ENCODE results near the gene KRTAP2-2.
"Not testable (repeated sequence)": the region's sequence is repeated elsewhere in the genome, so short reads cannot be mapped to it uniquely, and the experiment has no call there.

The KRTAP2-2 gene

DNA sequence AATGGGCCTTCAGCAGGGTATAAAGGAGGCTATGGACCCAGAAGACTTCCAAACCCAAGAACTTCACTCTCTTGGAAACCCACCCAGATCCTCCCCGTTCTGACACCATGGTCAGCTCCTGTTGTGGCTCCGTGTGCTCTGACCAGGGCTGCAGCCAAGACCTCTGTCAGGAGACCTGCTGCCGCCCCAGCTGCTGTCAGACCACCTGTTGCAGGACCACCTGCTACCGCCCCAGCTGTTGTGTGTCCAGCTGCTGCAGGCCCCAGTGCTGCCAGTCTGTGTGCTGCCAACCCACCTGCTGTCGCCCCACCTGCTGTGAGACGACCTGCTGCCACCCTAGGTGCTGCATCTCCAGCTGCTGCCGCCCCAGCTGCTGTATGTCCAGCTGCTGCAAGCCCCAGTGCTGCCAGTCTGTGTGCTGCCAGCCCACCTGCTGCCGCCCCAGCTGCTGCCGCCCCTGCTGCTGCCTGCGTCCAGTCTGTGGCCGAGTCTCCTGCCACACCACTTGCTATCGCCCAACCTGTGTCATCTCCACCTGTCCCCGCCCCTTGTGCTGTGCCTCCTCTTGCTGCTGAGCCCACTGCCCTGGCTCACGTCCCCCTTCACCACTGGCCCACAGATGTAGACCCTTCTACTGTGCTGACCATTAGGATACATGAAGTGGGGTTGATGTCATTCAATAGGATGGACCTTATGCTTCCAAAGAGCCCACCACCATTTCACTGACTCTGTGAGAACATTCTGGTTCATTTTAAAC is 29.2 kb upstream of the KRTAP2-2 start, which contains the start of gene KRTAP4-7:
Gene KRTAP4-7, plus strand, starts transcription at position 51 of the 757 bp plus-strand sequence. Its CDS starts 57 bp downstream, at position 108.
- not testable (repeated sequence) for H3K9me3 ChIP-seq (ENCODE audit: control insufficient read depth, insufficient read depth, low read length); H3K4me1 ChIP-seq (ENCODE audit: control insufficient read depth, insufficient read depth, low read length); H3K27me3 ChIP-seq (ENCODE audit: control insufficient read depth, insufficient read depth, low read length); DNase-seq (ENCODE audit: low read depth, low spot score); H3K4me3 ChIP-seq (ENCODE audit: low read length); H3K36me3 ChIP-seq (ENCODE audit: control insufficient read depth, insufficient read depth, low read length); H3K27ac ChIP-seq (ENCODE audit: low read length)
- whole genome bisulfite sequencing (ENCODE audit: insufficient coverage, insufficient read length), result no CpG with 5 or more reads among the region's 14 CpGs

- H3K9me3 ChIP-seq (ENCODE audit: control insufficient read depth, insufficient read depth, low read length), result not testable (repeated sequence)
Measured at GRCh38 chr17:41083427-41083826, 28.4 kb upstream of the KRTAP2-2 start.

GRCh38 chr17:41082626-41083025 is 27.6 kb upstream of the KRTAP2-2 start:
- Histone ChIP-seq H3K27ac (ENCODE audit: low read length) (no peak overlapping the region), H3K9me3 (ENCODE audit: control insufficient read depth, insufficient read depth, low read length) (no peaks in the 10 kb centered on the region), H3K4me1 (ENCODE audit: control insufficient read depth, insufficient read depth, low read length) (no peaks in the 10 kb centered on the region; the same call in 1 of the 2 replicates), H3K27me3 (ENCODE audit: control insufficient read depth, insufficient read depth, low read length) (no peaks in the 10 kb centered on the region), H3K36me3 (ENCODE audit: control insufficient read depth, insufficient read depth, low read length) (no peaks in the 10 kb centered on the region), H3K4me3 (ENCODE audit: low read length) (no peak overlapping the region)
- DNase-seq (ENCODE audit: low read depth, low spot score), result no peak
- no CpG with 5 or more reads among the region's 4 CpGs for WGBS (ENCODE audit: insufficient coverage, insufficient read length)

More at GRCh38 chr17:41083427-41083826, 28.4 kb upstream of the KRTAP2-2 start:
- H3K27me3 ChIP-seq (ENCODE audit: control insufficient read depth, insufficient read depth, low read length); DNase-seq (ENCODE audit: low read depth, low spot score); H3K36me3 ChIP-seq (ENCODE audit: control insufficient read depth, insufficient read depth, low read length); H3K27ac ChIP-seq (ENCODE audit: low read length); H3K4me1 ChIP-seq (ENCODE audit: control insufficient read depth, insufficient read depth, low read length); H3K4me3 ChIP-seq (ENCODE audit: low read length): not testable (repeated sequence)
- WGBS (ENCODE audit: insufficient coverage, insufficient read length), result no CpG with 5 or more reads among the region's 2 CpGs

GRCh38 chr17:41076788-41077187 is 21.8 kb upstream of the KRTAP2-2 start:
- no peak for DNase-seq (ENCODE audit: low read depth, low spot score)
- no peaks in the 10 kb centered on the region for H3K36me3 ChIP-seq (ENCODE audit: control insufficient read depth, insufficient read depth, low read length)
- H3K4me1 ChIP-seq (ENCODE audit: control insufficient read depth, insufficient read depth, low read length), result no peaks in the 10 kb centered on the region
- no peaks in the 10 kb centered on the region for H3K9me3 ChIP-seq (ENCODE audit: control insufficient read depth, insufficient read depth, low read length)
- H3K27ac ChIP-seq (ENCODE audit: low read length), result no peak overlapping the region
- H3K4me3 ChIP-seq (ENCODE audit: low read length), result no peak overlapping the region
- no peaks in the 10 kb centered on the region for H3K27me3 ChIP-seq (ENCODE audit: control insufficient read depth, insufficient read depth, low read length)

- DNase-seq (ENCODE audit: low read depth, low spot score), result no peak
- WGBS (ENCODE audit: insufficient coverage, insufficient read length), result no CpG with 5 or more reads among the region's 2 CpGs
- no peak overlapping the region for H3K27ac ChIP-seq (ENCODE audit: low read length)
- no peaks in the 10 kb centered on the region for H3K9me3 ChIP-seq (ENCODE audit: control insufficient read depth, insufficient read depth, low read length)
- no peaks in the 10 kb centered on the region for H3K4me1 ChIP-seq (ENCODE audit: control insufficient read depth, insufficient read depth, low read length)
- H3K27me3 ChIP-seq (ENCODE audit: control insufficient read depth, insufficient read depth, low read length), result no peaks in the 10 kb centered on the region
- no peaks in the 10 kb centered on the region for H3K36me3 ChIP-seq (ENCODE audit: control insufficient read depth, insufficient read depth, low read length)
- H3K4me3 ChIP-seq (ENCODE audit: low read length), result no peak overlapping the region
Measured at GRCh38 chr17:41073676-41074075, 18.6 kb upstream of the KRTAP2-2 start.

DNA sequence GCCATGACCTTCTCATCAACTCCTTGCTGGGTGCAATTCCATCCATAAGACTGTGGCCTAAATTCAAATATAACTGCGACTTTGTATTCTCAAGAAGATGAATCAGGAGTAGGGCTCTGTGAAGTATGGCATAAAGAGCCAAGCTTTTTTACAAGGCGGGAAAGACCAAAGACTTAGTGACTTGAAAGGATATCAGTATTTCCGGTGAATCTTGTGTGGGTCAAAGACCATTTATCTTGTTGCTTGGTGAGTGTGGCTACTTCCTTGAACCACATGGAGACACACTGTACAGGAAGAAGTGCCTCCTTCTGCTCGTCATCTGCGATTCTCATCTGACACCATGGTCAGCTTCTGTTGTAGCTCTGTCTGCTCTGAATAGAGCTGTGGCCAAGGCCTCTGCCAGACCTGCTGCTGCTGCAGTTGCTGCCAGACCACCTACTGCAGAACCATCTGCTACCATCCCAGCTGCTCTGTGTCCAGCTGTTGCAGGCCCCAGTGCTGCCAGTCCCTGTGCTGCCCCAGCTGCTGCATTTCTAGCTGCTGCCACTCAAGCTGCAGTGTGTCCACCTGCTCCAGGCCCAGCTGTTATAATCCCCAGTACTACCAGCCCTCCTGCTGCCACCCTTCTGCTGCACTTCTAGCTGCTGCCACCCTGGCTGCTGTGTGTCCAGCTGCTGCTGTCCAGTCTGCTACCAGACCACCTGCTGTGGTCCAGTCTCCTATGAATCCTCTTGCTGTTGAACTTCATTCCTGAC is 16.8 kb upstream of the KRTAP2-2 start:
- Histone ChIP-seq H3K4me3 (ENCODE audit: low read length) (no peak overlapping the region), H3K27me3 (ENCODE audit: control insufficient read depth, insufficient read depth, low read length) (no peaks in the 10 kb centered on the region), H3K4me1 (ENCODE audit: control insufficient read depth, insufficient read depth, low read length) (no peaks in the 10 kb centered on the region), H3K9me3 (ENCODE audit: control insufficient read depth, insufficient read depth, low read length) (no peaks in the 10 kb centered on the region), H3K27ac (ENCODE audit: low read length) (no peak overlapping the region), H3K36me3 (ENCODE audit: control insufficient read depth, insufficient read depth, low read length) (no peaks in the 10 kb centered on the region)
- WGBS (ENCODE audit: insufficient coverage, insufficient read length), result no CpG with 5 or more reads among the region's 5 CpGs
- DNase-seq (ENCODE audit: low read depth, low spot score), result no peak

DNA sequence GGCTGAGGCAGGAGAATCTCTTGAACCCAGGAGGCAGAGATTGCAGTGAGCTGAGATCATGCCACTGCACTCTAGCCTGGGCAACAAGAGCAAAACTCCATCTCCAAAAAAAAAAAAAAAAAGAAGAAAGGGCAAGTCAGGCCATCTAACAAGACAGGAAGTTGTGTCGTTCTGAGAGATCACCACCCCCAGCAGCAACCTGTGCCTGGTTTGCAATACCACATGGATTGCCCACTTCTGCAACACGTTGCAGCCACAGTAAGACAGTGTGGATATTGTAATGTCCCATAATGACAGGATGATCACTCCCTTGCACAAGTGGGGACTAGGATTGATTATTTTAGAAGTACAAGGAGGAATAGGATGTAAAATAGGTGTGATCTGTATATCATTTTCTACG is 14.0 kb upstream of the KRTAP2-2 start:
- no peaks in the 10 kb centered on the region for H3K27me3 ChIP-seq (ENCODE audit: control insufficient read depth, insufficient read depth, low read length)
- no peak overlapping the region for H3K27ac ChIP-seq (ENCODE audit: low read length)
- H3K4me3 ChIP-seq (ENCODE audit: low read length), result no peak overlapping the region
- no peaks in the 10 kb centered on the region for H3K4me1 ChIP-seq (ENCODE audit: control insufficient read depth, insufficient read depth, low read length)
- H3K36me3 ChIP-seq (ENCODE audit: control insufficient read depth, insufficient read depth, low read length), result no peaks in the 10 kb centered on the region
- H3K9me3 ChIP-seq (ENCODE audit: control insufficient read depth, insufficient read depth, low read length), result no peaks in the 10 kb centered on the region
- DNase-seq (ENCODE audit: low read depth, low spot score), result no peak
- WGBS (ENCODE audit: insufficient coverage, insufficient read length), result no CpG with 5 or more reads among the region's 3 CpGs

GRCh38 chr17:41067281-41067680 is 12.3 kb upstream of the KRTAP2-2 start:
- Histone ChIP-seq H3K36me3 (ENCODE audit: control insufficient read depth, insufficient read depth, low read length) (no peaks in the 10 kb centered on the region), H3K4me3 (ENCODE audit: low read length) (no peak overlapping the region), H3K27me3 (ENCODE audit: control insufficient read depth, insufficient read depth, low read length) (no peaks in the 10 kb centered on the region), H3K27ac (ENCODE audit: low read length) (no peak overlapping the region), H3K4me1 (ENCODE audit: control insufficient read depth, insufficient read depth, low read length) (no peaks in the 10 kb centered on the region), H3K9me3 (ENCODE audit: control insufficient read depth, insufficient read depth, low read length) (no peaks in the 10 kb centered on the region)
- DNase-seq (ENCODE audit: low read depth, low spot score), result no peak

DNA sequence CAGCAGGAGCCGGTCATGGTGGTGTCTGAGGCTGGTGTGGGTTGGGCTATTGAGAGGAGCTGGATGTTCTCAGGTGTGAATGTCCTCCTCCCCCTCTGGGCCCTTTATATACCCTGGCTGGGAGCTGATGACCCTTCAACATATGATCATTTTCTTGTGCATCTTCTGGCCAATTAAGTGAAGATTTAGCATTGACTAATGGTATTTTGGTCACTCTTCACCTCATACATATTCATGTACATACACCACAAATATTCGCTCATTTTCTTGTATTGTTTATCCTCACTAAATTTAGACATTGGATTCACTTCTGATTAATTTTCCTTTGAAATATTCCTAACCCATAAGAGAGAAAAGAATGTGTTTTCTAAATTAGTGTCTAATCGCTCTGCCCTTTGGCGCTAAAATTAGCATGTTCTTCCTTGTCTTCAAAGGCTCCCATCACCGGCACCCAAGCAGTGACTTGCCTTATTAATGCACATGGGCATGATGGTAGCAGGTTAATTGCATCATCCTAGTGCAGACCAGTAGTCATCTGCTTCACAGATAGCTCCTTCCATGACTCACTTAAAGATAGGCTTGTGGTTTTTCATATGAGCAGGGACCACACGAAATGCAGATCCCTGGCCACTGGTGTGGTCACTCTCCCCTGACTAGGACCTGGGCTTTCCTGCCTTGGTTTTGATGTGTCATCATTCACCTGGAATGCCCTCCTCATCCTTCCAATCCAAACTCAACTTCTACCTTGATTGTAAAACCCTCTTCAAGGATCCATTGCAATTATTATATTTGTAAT is 11.0 kb upstream of the KRTAP2-2 start, which contains the start of gene KRTAP2-4:
Gene KRTAP2-4, minus strand, starts transcription at position 51 of the 796 bp plus-strand sequence. Its CDS starts 34 bp downstream, at position 17.
- 100% methylated on average over 1 of the region's 6 CpGs for WGBS (ENCODE audit: insufficient coverage, insufficient read length)
- Histone ChIP-seq H3K4me3 (ENCODE audit: low read length) (no peak within 1 kb of the TSS), H3K9me3 (ENCODE audit: control insufficient read depth, insufficient read depth, low read length) (no peaks in the 10 kb centered on the region), H3K4me1 (ENCODE audit: control insufficient read depth, insufficient read depth, low read length) (no peaks in the 10 kb centered on the region), H3K27ac (ENCODE audit: low read length) (no peak within 1 kb of the TSS), H3K27me3 (ENCODE audit: control insufficient read depth, insufficient read depth, low read length) (no peaks in the 10 kb centered on the region), H3K36me3 (ENCODE audit: control insufficient read depth, insufficient read depth, low read length) (no peaks in the 10 kb centered on the region)
- DNase-seq (ENCODE audit: low read depth, low spot score), result no peak

GRCh38 chr17:41065016-41065689 is 10.1 kb upstream of the KRTAP2-2 start:
- H3K27me3 ChIP-seq (ENCODE audit: control insufficient read depth, insufficient read depth, low read length); H3K4me1 ChIP-seq (ENCODE audit: control insufficient read depth, insufficient read depth, low read length); H3K27ac ChIP-seq (ENCODE audit: low read length); DNase-seq (ENCODE audit: low read depth, low spot score); H3K4me3 ChIP-seq (ENCODE audit: low read length); H3K36me3 ChIP-seq (ENCODE audit: control insufficient read depth, insufficient read depth, low read length); H3K9me3 ChIP-seq (ENCODE audit: control insufficient read depth, insufficient read depth, low read length): not testable (repeated sequence)
- no CpG with 5 or more reads among the region's 16 CpGs for WGBS (ENCODE audit: insufficient coverage, insufficient read length)
